Endothelial cell of umbilical vein (primary cell): Measurements from ENCODE around the gene RBX1.

ENCODE experiments used
- EZH2 ChIP-seq: IDR thresholded peaks from 2 replicates; pipeline ENCODE4 v1.6.1; 2012; ENCODE audit warnings: borderline replicate concordance, low read depth, mild to moderate bottlenecking, moderate library complexity, low read length, inconsistent platforms; ENCODE audit not compliant: severe bottlenecking
- MYC ChIP-seq: IDR thresholded peaks from one replicate; pipeline ENCODE4 v1.6.1; 2011; ENCODE audit warnings: mild to moderate bottlenecking, low read depth, low read length
- POLR2A ChIP-seq: IDR thresholded peaks from 2 replicates; pipeline ENCODE4 v1.6.1; 2012; ENCODE audit warnings: low read depth, mild to moderate bottlenecking, control low read depth, low read length
- POLR2AphosphoS5 ChIP-seq: IDR thresholded peaks from 2 replicates; pipeline ENCODE4 v1.6.1; 2012; ENCODE audit warnings: low read depth, mild to moderate bottlenecking, control low read depth, low read length, moderate library complexity; ENCODE audit not compliant: insufficient read depth
- TF ChIP-seq, protein P1 (sequence below), 2 donors: IDR thresholded peaks; 1 replicate in 1 of 2; 2 replicates in 1 of 2; pipeline ENCODE4 v1.5.1; 2011; ENCODE audit warnings: low read length in 2 of 2, mild to moderate bottlenecking in 2 of 2, moderate library complexity in 2 of 2, control low read depth in 1 of 2, inconsistent platforms in 1 of 2, low read depth in 1 of 2; ENCODE audit not compliant: insufficient read depth in 1 of 2; ENCODE audit errors: extremely low read depth in 1 of 2
- TF ChIP-seq, protein P2 (sequence below): IDR thresholded peaks from 2 replicates; pipeline ENCODE4 v1.6.1; 2011; ENCODE audit not compliant: insufficient read depth, insufficient read length

DNA sequence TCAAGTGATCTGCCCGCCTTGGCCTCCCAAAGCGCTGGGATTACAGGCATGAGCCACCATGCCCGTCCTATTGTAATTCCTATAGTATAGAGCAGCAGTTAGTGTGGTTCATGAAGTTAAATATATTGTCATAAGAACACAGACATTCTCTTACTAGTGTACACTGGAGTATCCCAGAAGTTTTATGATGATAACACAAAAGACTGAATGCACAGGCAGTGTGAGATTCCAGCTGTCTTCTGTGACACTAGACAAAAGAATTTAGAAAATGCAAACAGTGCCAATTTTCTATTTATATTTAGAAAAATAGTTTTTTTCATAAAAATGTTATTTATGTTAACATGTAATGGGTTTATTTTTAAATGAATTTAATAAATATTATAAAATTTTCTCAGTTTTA, 39.4 kb upstream of the RBX1 start:
- TF ChIP-seq, protein P1, sequence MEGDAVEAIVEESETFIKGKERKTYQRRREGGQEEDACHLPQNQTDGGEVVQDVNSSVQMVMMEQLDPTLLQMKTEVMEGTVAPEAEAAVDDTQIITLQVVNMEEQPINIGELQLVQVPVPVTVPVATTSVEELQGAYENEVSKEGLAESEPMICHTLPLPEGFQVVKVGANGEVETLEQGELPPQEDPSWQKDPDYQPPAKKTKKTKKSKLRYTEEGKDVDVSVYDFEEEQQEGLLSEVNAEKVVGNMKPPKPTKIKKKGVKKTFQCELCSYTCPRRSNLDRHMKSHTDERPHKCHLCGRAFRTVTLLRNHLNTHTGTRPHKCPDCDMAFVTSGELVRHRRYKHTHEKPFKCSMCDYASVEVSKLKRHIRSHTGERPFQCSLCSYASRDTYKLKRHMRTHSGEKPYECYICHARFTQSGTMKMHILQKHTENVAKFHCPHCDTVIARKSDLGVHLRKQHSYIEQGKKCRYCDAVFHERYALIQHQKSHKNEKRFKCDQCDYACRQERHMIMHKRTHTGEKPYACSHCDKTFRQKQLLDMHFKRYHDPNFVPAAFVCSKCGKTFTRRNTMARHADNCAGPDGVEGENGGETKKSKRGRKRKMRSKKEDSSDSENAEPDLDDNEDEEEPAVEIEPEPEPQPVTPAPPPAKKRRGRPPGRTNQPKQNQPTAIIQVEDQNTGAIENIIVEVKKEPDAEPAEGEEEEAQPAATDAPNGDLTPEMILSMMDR (IDR thresholded peaks at IDR 0.05; ENCODE audit: extremely low read depth in 1 of 2, insufficient read depth in 1 of 2, low read depth in 1 of 2, low read length in 2 of 2) = no peak
- TF ChIP-seq POLR2A (no peak), POLR2AphosphoS5 (no peak), EZH2 (no peak), MYC (no peak)
- TF ChIP-seq, protein P2, sequence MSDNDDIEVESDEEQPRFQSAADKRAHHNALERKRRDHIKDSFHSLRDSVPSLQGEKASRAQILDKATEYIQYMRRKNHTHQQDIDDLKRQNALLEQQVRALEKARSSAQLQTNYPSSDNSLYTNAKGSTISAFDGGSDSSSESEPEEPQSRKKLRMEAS = no peak
